H9 (cell line): ENCODE data around the gene EPS8L3. TPM values are rescaled to one million over a fixed set of nuclear protein-coding genes. Genes with fewer than 3 reads are reported as not detected.

ENCODE experiments used
- DNase-seq: peaks from one replicate; pipeline ENCODE4 v3.0.0-alpha.2; 2017
- H2AFZ ChIP-seq: one replicate; pipeline ENCODE4 v1.6.1; 2013; ENCODE audit warnings: mild to moderate bottlenecking, low read length, control low read depth, moderate library complexity
- H2AK5ac ChIP-seq: 2 replicates; pipeline ENCODE4 v1.6.1; 2013; ENCODE audit warnings: low read length, control low read depth, mixed read lengths; ENCODE audit not compliant: insufficient read length
- H2BK120ac ChIP-seq: one replicate; pipeline ENCODE4 v1.6.1; 2013; ENCODE audit warnings: low read depth, mild to moderate bottlenecking, low read length, control low read depth, inconsistent platforms; ENCODE audit not compliant: poor library complexity, severe bottlenecking
- H2BK12ac ChIP-seq: 2 replicates; pipeline ENCODE4 v1.6.1; 2013; ENCODE audit warnings: low read length, control low read depth, mixed read lengths, low read depth; ENCODE audit not compliant: insufficient read length
- H2BK15ac ChIP-seq: 2 replicates; pipeline ENCODE4 v1.6.1; 2013; ENCODE audit warnings: low read depth, low read length, control low read depth
- H2BK20ac ChIP-seq: one replicate; pipeline ENCODE4 v1.6.1; 2013; ENCODE audit warnings: low read depth, mild to moderate bottlenecking, low read length, control low read depth, inconsistent platforms; ENCODE audit not compliant: poor library complexity, severe bottlenecking
- H2BK5ac ChIP-seq: 2 replicates; pipeline ENCODE4 v1.6.1; 2013; ENCODE audit warnings: low read length, control low read depth, mixed read lengths; ENCODE audit not compliant: insufficient read length
- H3K14ac ChIP-seq: 2 replicates; pipeline ENCODE4 v1.6.1; 2013; ENCODE audit warnings: low read length, control low read depth; ENCODE audit not compliant: insufficient read depth
- H3K18ac ChIP-seq: 2 replicates; pipeline ENCODE4 v1.6.1; 2013; ENCODE audit warnings: low read depth, mild to moderate bottlenecking, mixed read lengths, low read length, control low read depth; ENCODE audit not compliant: insufficient read length
- H3K23ac ChIP-seq: 2 replicates; pipeline ENCODE4 v1.6.1; 2013; ENCODE audit warnings: low read length, control low read depth, mixed read lengths, low read depth; ENCODE audit not compliant: insufficient read length
- H3K23me2 ChIP-seq: 2 replicates; pipeline ENCODE4 v1.6.1; 2013; ENCODE audit warnings: low read depth, mild to moderate bottlenecking, mixed read lengths, low read length, control low read depth; ENCODE audit not compliant: insufficient read length, poor library complexity, severe bottlenecking
- H3K27ac ChIP-seq: 2 replicates; pipeline ENCODE4 v1.5.1; 2013; ENCODE audit warnings: low read length, control low read depth, mixed read lengths, low read depth; ENCODE audit not compliant: insufficient read length
- H3K27me3 ChIP-seq: 2 replicates; pipeline ENCODE4 v1.6.1; 2013; ENCODE audit warnings: low read length, control low read depth, inconsistent platforms; ENCODE audit not compliant: insufficient read depth
- H3K4ac ChIP-seq: 2 replicates; pipeline ENCODE4 v1.6.1; 2013; ENCODE audit warnings: low read depth, mild to moderate bottlenecking, control low read depth, inconsistent platforms, low read length, moderate library complexity
- H3K4me1 ChIP-seq: 2 replicates; pipeline ENCODE4 v1.6.1; 2013; ENCODE audit warnings: low read length, control low read depth, inconsistent platforms; ENCODE audit not compliant: insufficient read depth
- H3K4me2 ChIP-seq: 2 replicates; pipeline ENCODE4 v1.6.1; 2013; ENCODE audit warnings: low read length, control low read depth, mixed read lengths; ENCODE audit not compliant: insufficient read length, insufficient read depth
- H3K56ac ChIP-seq: 2 replicates; pipeline ENCODE4 v1.6.1; 2013; ENCODE audit warnings: low read depth, mild to moderate bottlenecking, mixed read lengths, low read length, control low read depth; ENCODE audit not compliant: insufficient read length
- H3K79me1 ChIP-seq: 2 replicates; pipeline ENCODE4 v1.6.1; 2013; ENCODE audit warnings: low read depth, mild to moderate bottlenecking, moderate library complexity, low read length, control low read depth, inconsistent platforms; ENCODE audit not compliant: insufficient read depth, poor library complexity, severe bottlenecking
- H3K79me2 ChIP-seq: 2 replicates; pipeline ENCODE4 v1.6.1; 2013; ENCODE audit warnings: low read length, control low read depth, inconsistent platforms; ENCODE audit not compliant: insufficient read depth
- H3K9ac ChIP-seq: 2 replicates; pipeline ENCODE4 v1.6.1; 2013; ENCODE audit warnings: low read length, control low read depth, mixed read lengths; ENCODE audit not compliant: insufficient read length; ENCODE audit errors: extremely low read depth
- H3K9me3 ChIP-seq: one replicate; pipeline ENCODE4 v1.6.1; 2013; ENCODE audit warnings: low read depth, low read length, inconsistent platforms; ENCODE audit not compliant: control insufficient read depth
- H3T11ph ChIP-seq: one replicate; pipeline ENCODE4 v1.6.1; 2013; ENCODE audit warnings: mild to moderate bottlenecking, low read length, control low read depth, inconsistent platforms
- H4K20me1 ChIP-seq: one replicate; pipeline ENCODE4 v1.6.1; 2013; ENCODE audit not compliant: control insufficient read depth, insufficient read length, insufficient read depth
- H4K5ac ChIP-seq: 2 replicates; pipeline ENCODE4 v1.6.1; 2013; ENCODE audit warnings: low read depth, mild to moderate bottlenecking, mixed read lengths, low read length, control low read depth; ENCODE audit not compliant: insufficient read length
- H4K8ac ChIP-seq: replicated peaks from 2 replicates; pipeline ENCODE4 v1.6.1; 2013; ENCODE audit warnings: low read length, control low read depth, mixed read lengths, low read depth; ENCODE audit not compliant: insufficient read length
- H4K91ac ChIP-seq: 2 replicates; pipeline ENCODE4 v1.6.1; 2013; ENCODE audit warnings: low read depth, mild to moderate bottlenecking, moderate library complexity, mixed read lengths, low read length, control low read depth; ENCODE audit not compliant: insufficient read length
- H3K27ac Mint-ChIP-seq, 3 experiments: 2 replicates in 2 of 3; 3 replicates in 1 of 3; pipeline ENCODE4 v1.8.0; 2020 to 2021; ENCODE audit warnings: mixed read lengths in 3 of 3, mild to moderate bottlenecking in 1 of 3, moderate library complexity in 1 of 3
- H3K27me3 Mint-ChIP-seq: 2 replicates; pipeline ENCODE4 v1.8.0; 2021; ENCODE audit warnings: low read depth, mild to moderate bottlenecking, moderate library complexity, mixed read lengths
- H3K36me3 Mint-ChIP-seq, 3 experiments: 2 replicates in 2 of 3; 3 replicates in 1 of 3; pipeline ENCODE4 v1.8.0; 2020 to 2021; ENCODE audit warnings: low read depth in 3 of 3, mixed read lengths in 3 of 3; ENCODE audit not compliant: insufficient read depth in 1 of 3
- H3K4me1 Mint-ChIP-seq, 2 experiments: 2 replicates each; pipeline ENCODE4 v1.8.0; 2020; ENCODE audit warnings: mixed read lengths in 2 of 2
- H3K4me3 Mint-ChIP-seq, 2 experiments: 2 replicates in 1 of 2; 3 replicates in 1 of 2; pipeline ENCODE4 v1.8.0; 2020 to 2021; ENCODE audit warnings: mild to moderate bottlenecking in 2 of 2, mixed read lengths in 2 of 2, moderate library complexity in 1 of 2
- H3K9me3 Mint-ChIP-seq, 2 experiments: 2 replicates in 1 of 2; 3 replicates in 1 of 2; pipeline ENCODE4 v1.8.0; 2020; ENCODE audit warnings: mild to moderate bottlenecking in 2 of 2, mixed read lengths in 2 of 2, moderate library complexity in 1 of 2
- CTCF ChIP-seq: fragments of 200-600 bp; sonication (generic); conservative IDR thresholded peaks from 3 replicates; pipeline ENCODE4 v1.8.0; 2021; ENCODE audit warnings: antibody characterized with exemption, mild to moderate bottlenecking
- WGBS: extraction: QIAGEN DNeasy Blood & Tissue Kit; methylation state at CpG from one replicate; pipeline ENCODE4 v1.1.7; 2013; ENCODE audit warnings: missing lambda C conversion rate, low lambda C conversion rate, mixed read lengths; ENCODE audit not compliant: insufficient read length; ENCODE audit errors: extremely low coverage; 5-methylcytosine and 5-hydroxymethylcytosine counted together
- total RNA-seq: library from RNA; stranded (reverse); gene quantifications from 2 replicates; pipeline ENCODE4 v1.2.1, GENCODE V29; 2021

EPS8L3 gene
- total RNA-seq, 1 experiment from 2014 or later, result not detected

GRCh38 chr1:109713636-109714035 lies 50.1 kb downstream of the EPS8L3 start:
- Histone ChIP-seq H4K5ac (no peak overlapping the region), H3K18ac (no peak overlapping the region), H3K27ac (no peak overlapping the region), H3K27me3 (no peaks in the 10 kb centered on the region; the same call in 1 of the 2 replicates), H3K9me3 (no peaks in the 10 kb centered on the region), H3K23ac (no peak overlapping the region), H2BK5ac (no peak overlapping the region), H3K79me2 (no peaks in the 10 kb centered on the region), H4K20me1 (no peaks in the 10 kb centered on the region), H4K8ac (no peak overlapping the region), H3K4me1 (no peaks in the 10 kb centered on the region), H2BK12ac (no peak overlapping the region), H2AK5ac (no peak overlapping the region), H4K91ac (no peak overlapping the region), H3K4ac (no peak overlapping the region), H2BK20ac (no peak overlapping the region), H3K9ac (no peak overlapping the region), H3K4me2 (no peak overlapping the region), H2AFZ (no peak overlapping the region), H2BK120ac (no peak overlapping the region), H3T11ph (no peak overlapping the region), H3K79me1 (no peaks in the 10 kb centered on the region), H3K56ac (no peak overlapping the region), H3K14ac (no peak overlapping the region), H2BK15ac (no peak overlapping the region), H3K23me2 (no peaks in the 10 kb centered on the region)
- Mint-ChIP-seq H3K27me3 (peaks cover 9% of the 10 kb centered on the region), H3K27ac (no peak overlapping the region), H3K36me3 (peaks cover 4 to 8% (median 5%) of the 10 kb centered on the region in 3 experiments; a peak in 5 of 7 replicates), H3K9me3 (peaks cover 9 to 11% of the 10 kb centered on the region in 2 experiments), H3K4me3 (no peak overlapping the region), H3K4me1 (no peaks in the 10 kb centered on the region; a peak in 1 of 4 replicates)
- DNase-seq, result no peak
- TF ChIP-seq CTCF, result no peak
- no CpG with 5 or more reads among the region's 5 CpGs for WGBS
